ENCODE data around the gene TFAP2E.

Gene TFAP2E

DNA sequence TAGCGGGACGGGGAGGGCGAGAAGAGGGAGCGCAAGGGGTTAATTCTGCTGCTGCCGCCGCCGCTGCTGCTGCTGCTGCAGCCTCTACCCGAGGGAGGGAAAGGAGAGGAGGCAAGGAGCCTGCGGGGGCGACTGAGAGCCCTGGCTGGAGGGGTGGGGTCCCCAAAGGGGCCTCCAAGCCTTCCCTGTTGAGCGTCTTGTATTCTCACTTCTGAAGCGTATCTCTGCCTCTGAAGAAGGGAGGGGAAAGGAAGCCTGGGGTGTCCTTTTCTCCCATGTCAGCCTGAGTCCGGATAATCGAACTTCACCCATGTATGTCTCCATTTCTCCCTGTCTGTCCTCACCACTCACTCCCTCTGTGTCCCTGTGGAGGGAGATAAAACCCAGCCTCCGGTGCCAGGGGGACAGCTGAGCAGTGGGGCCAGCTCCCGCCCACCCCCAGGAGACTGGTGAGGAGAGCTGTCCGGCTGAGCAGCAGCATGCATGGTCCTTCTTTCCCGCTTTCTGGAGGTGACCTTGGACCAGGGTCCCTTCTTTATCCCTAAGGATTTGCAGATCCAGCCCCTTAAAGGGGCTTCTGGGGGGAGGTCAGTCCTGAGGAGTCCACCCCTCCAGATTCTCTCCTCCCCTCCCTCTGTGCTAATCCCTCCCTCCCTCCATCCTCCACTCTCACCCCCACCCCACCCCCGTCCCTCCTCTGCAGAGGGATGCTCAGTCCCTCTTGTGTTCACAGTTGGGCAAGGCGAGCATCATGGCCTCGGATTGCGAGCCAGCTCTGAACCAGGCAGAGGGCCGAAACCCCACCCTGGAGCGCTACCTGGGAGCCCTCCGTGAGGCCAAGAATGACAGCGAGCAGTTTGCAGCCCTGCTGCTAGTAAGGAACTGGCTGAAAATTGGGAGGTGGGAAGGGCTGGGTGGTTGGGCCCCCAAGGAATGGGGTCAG is 14.5 kb upstream of the TFAP2E start:
- Histone ChIP-seq H3K27me3 (ENCODE audit: insufficient read depth, low read length) (no peaks in the 10 kb centered on the region), H3K4me1 (ENCODE audit: insufficient read depth, low read length) (peaks cover 26% of the 10 kb centered on the region), H3K4me3 (ENCODE audit: low read length) (peak overlapping the region; percentile 82), H3K36me3 (ENCODE audit: insufficient read depth, low read depth, low read length) (peaks cover 40% of the 10 kb centered on the region), H3K9ac (ENCODE audit: low read depth, low read length) (peak overlapping the region; percentile 79), H3K27ac (ENCODE audit: low read length) (peak overlapping the region; percentile 42), H3K9me3 (ENCODE audit: insufficient read depth, low read depth, low read length) (no peaks in the 10 kb centered on the region)

DNA sequence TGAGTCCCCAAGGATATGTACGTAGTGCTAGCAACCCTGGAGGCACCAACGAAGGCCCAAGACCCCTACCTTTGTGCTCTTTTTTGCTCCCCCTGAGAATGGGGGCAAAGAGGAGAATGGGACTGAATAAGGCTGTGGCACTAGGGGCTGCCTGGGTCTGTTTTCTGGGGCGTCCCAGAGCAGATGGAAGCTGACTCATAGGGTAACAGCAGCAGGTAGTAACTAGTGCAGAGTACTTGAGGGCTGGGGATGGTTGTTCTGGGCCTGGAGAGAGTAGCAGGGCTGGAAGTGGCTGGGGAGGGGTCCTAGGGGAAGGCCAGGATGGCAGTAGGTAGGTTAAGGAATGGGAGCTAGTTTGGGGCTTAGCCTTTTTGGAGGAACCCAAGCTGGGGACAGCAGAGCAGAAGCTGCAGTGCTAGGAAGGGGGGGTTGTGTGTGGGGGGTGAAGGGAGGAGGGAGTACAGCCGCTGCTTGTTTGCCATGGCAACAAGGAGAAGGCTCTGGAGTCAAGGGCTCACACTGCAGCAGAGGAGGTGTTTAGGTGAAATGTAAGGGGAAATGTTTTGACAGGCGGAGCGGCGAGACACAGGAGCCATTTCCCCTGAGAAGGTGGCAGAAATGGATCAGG is 13.7 kb upstream of the TFAP2E start:
- Histone ChIP-seq H3K4me1 (ENCODE audit: insufficient read depth, low read length) (peaks cover 18% of the 10 kb centered on the region), H3K27me3 (ENCODE audit: insufficient read depth, low read length) (no peaks in the 10 kb centered on the region), H3K9ac (ENCODE audit: low read depth, low read length) (no peak overlapping the region; the same call in 1 of the 2 replicates), H3K27ac (ENCODE audit: low read length) (no peak overlapping the region), H3K4me3 (ENCODE audit: low read length) (peak overlapping the region; percentile 82; the same call in 1 of the 2 replicates), H3K36me3 (ENCODE audit: insufficient read depth, low read depth, low read length) (peaks cover 47% of the 10 kb centered on the region), H3K9me3 (ENCODE audit: insufficient read depth, low read depth, low read length) (no peaks in the 10 kb centered on the region)

DNA sequence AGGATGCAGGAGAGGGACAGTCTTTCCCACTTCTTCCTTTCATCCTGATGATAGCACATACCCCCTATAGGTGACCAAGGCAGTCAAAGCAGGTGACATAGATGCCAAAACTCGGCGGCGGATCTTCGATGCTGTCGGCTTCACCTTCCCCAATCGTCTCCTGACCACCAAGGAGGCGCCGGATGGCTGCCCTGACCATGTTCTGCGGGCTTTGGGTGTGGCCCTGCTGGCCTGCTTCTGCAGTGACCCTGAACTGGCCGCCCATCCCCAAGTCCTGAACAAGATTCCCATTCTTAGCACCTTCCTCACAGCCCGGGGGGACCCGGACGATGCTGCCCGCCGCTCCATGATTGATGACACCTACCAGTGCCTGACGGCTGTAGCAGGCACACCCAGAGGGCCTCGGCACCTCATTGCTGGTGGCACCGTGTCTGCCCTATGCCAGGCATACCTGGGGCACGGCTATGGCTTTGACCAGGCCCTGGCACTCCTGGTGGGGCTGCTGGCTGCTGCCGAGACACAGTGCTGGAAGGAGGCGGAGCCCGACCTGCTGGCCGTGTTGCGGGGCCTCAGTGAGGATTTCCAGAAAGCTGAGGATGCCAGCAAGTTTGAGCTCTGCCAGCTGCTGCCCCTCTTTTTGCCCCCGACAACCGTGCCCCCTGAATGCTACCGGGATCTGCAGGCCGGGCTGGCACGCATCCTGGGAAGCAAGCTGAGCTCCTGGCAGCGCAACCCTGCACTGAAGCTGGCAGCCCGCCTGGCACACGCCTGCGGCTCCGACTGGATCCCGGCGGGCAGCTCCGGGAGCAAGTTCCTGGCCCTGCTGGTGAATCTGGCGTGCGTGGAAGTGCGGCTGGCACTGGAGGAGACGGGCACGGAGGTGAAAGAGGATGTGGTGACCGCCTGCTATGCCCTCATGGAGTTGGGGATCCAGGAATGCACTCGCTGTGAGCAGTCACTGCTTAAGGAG is 12.6 kb upstream of the TFAP2E start:
- H3K27me3 ChIP-seq (ENCODE audit: insufficient read depth, low read length) = no peaks in the 10 kb centered on the region
- H3K36me3 ChIP-seq (ENCODE audit: insufficient read depth, low read depth, low read length) = peaks cover 53% of the 10 kb centered on the region
- H3K27ac ChIP-seq (ENCODE audit: low read length) = no peak overlapping the region
- no peak overlapping the region for H3K9ac ChIP-seq (ENCODE audit: low read depth, low read length)
- H3K9me3 ChIP-seq (ENCODE audit: insufficient read depth, low read depth, low read length) = no peaks in the 10 kb centered on the region
- H3K4me3 ChIP-seq (ENCODE audit: low read length) = no peak overlapping the region
- H3K4me1 ChIP-seq (ENCODE audit: insufficient read depth, low read length) = peaks cover 10% of the 10 kb centered on the region

DNA sequence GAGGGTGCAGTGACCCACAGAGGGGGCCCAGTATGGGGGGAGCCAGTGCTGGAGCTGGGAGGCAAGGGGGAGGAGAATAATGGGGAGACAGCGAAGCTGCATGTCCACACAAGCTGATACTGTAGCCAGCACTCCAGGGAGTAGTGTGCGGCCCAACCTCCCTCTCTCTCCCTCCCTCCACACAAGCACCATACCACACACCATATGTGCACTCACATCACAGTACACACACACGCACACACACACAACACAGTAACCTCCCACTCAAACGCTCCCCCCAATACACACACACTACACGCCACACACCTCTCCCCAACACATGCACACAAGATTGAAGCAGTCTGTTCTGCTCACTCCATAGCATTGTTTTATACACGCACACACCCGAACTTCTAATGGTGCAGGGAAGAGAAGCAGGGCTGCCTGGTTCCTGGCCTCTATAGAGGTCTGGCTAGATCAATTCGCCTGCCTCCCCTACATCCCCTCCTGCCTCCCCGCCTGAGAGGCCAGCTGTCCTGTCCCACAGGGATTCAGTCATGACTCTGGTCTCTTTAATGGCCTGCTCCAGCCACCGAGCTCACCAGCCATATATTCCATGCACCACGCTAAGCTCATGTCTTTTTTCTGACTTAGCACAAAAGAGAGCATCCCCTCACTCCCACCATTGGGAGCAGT is 11.7 kb upstream of the TFAP2E start:
- Histone ChIP-seq H3K36me3 (ENCODE audit: insufficient read depth, low read depth, low read length) (peaks cover 58% of the 10 kb centered on the region), H3K4me3 (ENCODE audit: low read length) (no peak overlapping the region), H3K27me3 (ENCODE audit: insufficient read depth, low read length) (no peaks in the 10 kb centered on the region), H3K27ac (ENCODE audit: low read length) (no peak overlapping the region), H3K9ac (ENCODE audit: low read depth, low read length) (no peak overlapping the region), H3K9me3 (ENCODE audit: insufficient read depth, low read depth, low read length) (no peaks in the 10 kb centered on the region), H3K4me1 (ENCODE audit: insufficient read depth, low read length) (peaks cover under 1% of the 10 kb centered on the region; the same call in 1 of the 2 replicates)

DNA sequence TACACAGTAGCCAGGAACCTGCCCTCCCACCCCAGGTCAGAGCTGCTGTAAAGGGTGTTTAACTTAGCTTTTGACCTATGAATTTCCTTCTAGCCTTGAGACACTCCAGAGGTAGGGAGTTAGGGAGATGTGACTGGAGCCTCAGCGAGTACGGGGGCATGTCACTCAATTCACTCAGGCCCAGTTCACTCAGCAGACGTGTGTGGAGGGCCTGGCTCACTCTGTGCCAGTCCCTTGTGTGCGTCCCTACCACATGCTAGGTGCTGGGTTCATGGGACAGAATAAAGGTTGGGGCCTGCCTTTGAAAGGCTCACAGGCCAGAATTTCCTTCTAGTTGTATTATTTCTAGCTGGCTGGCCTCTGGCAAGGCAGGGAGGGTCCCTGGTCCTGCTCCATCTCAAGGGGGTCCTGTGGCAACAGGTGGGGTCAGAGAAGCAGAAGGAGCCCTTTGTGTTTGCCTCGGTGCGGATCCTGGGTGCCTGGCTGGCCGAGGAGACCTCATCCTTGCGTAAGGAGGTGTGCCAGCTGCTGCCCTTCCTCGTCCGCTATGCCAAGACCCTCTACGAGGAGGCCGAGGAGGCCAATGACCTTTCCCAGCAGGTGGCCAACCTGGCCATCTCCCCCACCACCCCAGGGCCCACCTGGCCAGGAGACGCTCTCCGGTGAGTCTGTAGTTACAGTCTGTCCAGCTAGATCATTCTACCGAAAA is 11.0 kb upstream of the TFAP2E start:
- Histone ChIP-seq H3K9ac (ENCODE audit: low read depth, low read length) (no peak overlapping the region), H3K4me1 (ENCODE audit: insufficient read depth, low read length) (no peaks in the 10 kb centered on the region), H3K36me3 (ENCODE audit: insufficient read depth, low read depth, low read length) (peaks cover 58% of the 10 kb centered on the region), H3K4me3 (ENCODE audit: low read length) (no peak overlapping the region), H3K9me3 (ENCODE audit: insufficient read depth, low read depth, low read length) (no peaks in the 10 kb centered on the region), H3K27me3 (ENCODE audit: insufficient read depth, low read length) (no peaks in the 10 kb centered on the region), H3K27ac (ENCODE audit: low read length) (no peak overlapping the region)

DNA sequence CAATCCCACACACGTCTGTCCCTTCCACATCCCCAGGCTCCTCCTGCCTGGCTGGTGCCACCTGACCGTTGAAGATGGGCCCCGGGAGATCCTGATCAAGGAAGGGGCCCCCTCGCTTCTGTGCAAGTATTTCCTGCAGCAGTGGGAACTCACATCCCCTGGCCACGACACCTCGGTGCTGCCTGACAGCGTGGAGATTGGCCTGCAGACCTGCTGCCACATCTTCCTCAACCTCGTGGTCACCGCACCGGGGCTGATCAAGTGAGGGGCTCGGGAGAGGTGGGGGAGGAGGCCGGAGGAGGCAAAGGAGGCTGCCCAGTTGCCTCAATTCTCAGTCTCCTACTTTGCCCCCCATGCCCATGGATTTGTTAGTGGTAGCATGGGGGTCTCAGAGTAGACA is 9.9 kb upstream of the TFAP2E start:
- H3K9ac ChIP-seq (ENCODE audit: low read depth, low read length) = no peak overlapping the region
- H3K27me3 ChIP-seq (ENCODE audit: insufficient read depth, low read length) = peaks cover 6% of the 10 kb centered on the region; the same call in 1 of the 2 replicates
- H3K27ac ChIP-seq (ENCODE audit: low read length) = no peak overlapping the region
- H3K36me3 ChIP-seq (ENCODE audit: insufficient read depth, low read depth, low read length) = peaks cover 58% of the 10 kb centered on the region
- H3K9me3 ChIP-seq (ENCODE audit: insufficient read depth, low read depth, low read length) = no peaks in the 10 kb centered on the region
- H3K4me1 ChIP-seq (ENCODE audit: insufficient read depth, low read length) = no peaks in the 10 kb centered on the region
- H3K4me3 ChIP-seq (ENCODE audit: low read length) = no peak overlapping the region

DNA sequence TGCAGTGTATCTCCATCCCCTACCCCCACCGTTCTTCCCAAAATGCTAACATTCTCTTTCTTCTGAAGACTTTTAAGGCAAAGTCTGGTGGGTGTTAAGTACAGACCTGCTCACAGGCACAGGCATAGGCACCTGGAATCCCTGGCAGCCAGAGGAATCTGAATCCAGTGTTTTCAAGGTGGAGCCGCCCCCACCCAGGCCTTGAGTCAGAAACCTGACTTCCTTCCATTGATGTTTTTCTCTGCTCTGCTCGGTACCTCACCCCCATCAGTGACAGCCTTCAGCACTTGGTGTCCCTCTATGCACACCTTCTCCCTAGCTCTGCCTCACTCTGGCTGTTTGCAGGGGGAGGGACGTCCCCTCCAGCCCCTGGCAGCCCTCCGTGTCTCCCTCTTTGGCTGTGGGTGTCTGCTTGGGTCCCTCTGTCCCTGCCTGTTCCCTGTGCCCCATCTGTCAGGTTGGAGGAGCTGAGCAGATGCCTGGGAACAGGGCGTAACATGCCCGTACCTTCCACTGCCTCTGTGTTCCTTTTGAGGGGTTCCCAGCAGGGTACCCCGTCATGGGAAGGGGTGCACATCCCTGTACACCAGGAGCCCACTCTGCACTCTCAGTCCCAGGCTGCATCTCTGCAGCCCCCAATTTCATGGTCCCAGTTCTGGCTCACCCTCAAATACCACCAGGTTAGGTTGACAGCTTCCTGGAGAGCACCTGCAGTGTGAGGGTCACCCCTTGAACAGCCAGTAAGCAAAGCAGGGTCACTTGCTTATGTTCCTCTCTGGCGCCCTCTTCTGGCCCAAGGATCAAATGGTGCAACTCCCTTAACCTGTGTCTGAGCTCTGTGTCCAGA is 8.9 kb upstream of the TFAP2E start:
- H3K9ac ChIP-seq (ENCODE audit: low read depth, low read length) = no peak overlapping the region
- no peak overlapping the region for H3K4me3 ChIP-seq (ENCODE audit: low read length)
- no peaks in the 10 kb centered on the region for H3K9me3 ChIP-seq (ENCODE audit: insufficient read depth, low read depth, low read length)
- H3K27me3 ChIP-seq (ENCODE audit: insufficient read depth, low read length) = peaks cover 15% of the 10 kb centered on the region
- H3K4me1 ChIP-seq (ENCODE audit: insufficient read depth, low read length) = no peaks in the 10 kb centered on the region
- H3K27ac ChIP-seq (ENCODE audit: low read length) = no peak overlapping the region
- peaks cover 58% of the 10 kb centered on the region for H3K36me3 ChIP-seq (ENCODE audit: insufficient read depth, low read depth, low read length)

DNA sequence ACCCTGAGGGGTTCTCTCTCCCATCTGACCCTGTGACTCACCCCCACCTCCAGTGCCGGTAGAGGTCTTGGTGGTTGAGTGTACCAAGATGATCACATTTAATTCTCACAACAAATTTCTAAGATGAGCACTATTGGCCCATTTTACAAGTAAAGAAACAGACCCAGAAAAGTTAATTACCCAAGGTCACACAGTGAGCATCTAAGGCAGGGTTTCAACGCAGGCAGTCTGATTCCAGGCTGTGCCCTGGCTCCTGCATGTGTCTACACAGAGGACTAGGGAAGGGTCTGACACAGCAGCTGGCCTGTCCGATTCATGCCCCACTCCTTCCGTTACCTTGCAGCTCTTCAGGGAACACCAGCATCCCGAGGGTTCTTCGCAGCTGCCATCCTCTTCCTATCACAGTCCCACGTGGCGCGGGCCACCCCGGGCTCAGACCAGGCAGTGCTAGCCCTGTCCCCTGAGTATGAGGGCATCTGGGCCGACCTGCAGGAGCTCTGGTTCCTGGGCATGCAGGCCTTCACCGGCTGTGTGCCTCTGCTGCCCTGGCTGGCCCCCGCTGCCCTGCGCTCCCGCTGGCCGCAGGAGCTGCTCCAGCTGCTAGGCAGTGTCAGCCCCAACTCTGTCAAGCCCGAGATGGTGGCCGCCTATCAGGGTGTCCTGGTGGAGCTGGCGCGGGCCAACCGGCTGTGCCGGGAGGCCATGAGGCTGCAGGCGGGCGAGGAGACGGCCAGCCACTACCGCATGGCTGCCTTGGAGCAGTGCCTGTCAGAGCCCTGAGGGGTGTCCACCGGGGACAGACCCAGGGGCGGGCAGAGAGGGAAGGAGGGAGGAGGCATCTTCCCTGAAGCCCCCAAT is 8.0 kb upstream of the TFAP2E start:
- Histone ChIP-seq H3K4me3 (ENCODE audit: low read length) (no peak overlapping the region), H3K36me3 (ENCODE audit: insufficient read depth, low read depth, low read length) (peaks cover 53% of the 10 kb centered on the region), H3K27me3 (ENCODE audit: insufficient read depth, low read length) (peaks cover 23% of the 10 kb centered on the region), H3K27ac (ENCODE audit: low read length) (no peak overlapping the region), H3K4me1 (ENCODE audit: insufficient read depth, low read length) (no peaks in the 10 kb centered on the region), H3K9ac (ENCODE audit: low read depth, low read length) (no peak overlapping the region), H3K9me3 (ENCODE audit: insufficient read depth, low read depth, low read length) (no peaks in the 10 kb centered on the region)

DNA sequence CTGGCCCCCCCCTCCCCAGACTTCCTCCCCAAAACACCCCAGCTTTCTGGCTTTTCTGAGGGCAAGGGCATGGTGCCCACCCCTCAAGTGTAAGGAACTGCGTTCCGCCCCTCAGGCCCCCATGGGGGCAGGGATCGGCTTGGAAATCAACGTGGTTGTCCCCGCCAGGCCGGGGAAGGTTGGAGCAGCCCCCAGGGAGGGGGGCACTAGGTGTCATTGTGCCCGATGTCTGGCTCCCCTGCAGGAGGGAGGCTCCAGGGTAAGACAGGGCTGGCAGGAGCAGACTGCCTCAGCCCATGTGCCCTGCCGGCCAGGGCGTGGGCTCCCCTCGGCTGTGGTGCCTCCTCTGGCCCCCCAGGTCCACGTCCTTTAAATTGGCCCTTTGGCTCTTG is 7.4 kb upstream of the TFAP2E start:
- H3K4me1 ChIP-seq (ENCODE audit: insufficient read depth, low read length) = no peaks in the 10 kb centered on the region
- H3K27me3 ChIP-seq (ENCODE audit: insufficient read depth, low read length) = peaks cover 30% of the 10 kb centered on the region
- peaks cover 49% of the 10 kb centered on the region for H3K36me3 ChIP-seq (ENCODE audit: insufficient read depth, low read depth, low read length)
- no peak overlapping the region for H3K9ac ChIP-seq (ENCODE audit: low read depth, low read length)
- H3K9me3 ChIP-seq (ENCODE audit: insufficient read depth, low read depth, low read length) = no peaks in the 10 kb centered on the region
- H3K27ac ChIP-seq (ENCODE audit: low read length) = no peak overlapping the region
- H3K4me3 ChIP-seq (ENCODE audit: low read length) = no peak overlapping the region
